ENCODE data around the gene AMN.

GRCh38 chr14:102920998-102921304 lies 1.5 kb upstream of the AMN start:
- TF ChIP-seq CTCF (IDR thresholded peaks at IDR 0.05): no peak
- no peak for TF ChIP-seq POLR2A (IDR thresholded peaks at IDR 0.05)
- no peak for TF ChIP-seq EP300 (IDR thresholded peaks at IDR 0.05)
